Panc1 (cell line): ENCODE results near the gene B4GALT2. TPM values are rescaled to one million over a fixed set of nuclear protein-coding genes. Genes with fewer than 3 reads are reported as not detected.

ENCODE experiments used
- ATAC-seq: fragments of 200-7000 bp; cut with Tn5 transposase; 2 replicates; pipeline ENCODE4 v1.9.1; 2020; ENCODE audit warnings: mild to moderate bottlenecking, moderate library complexity
- BruUV-seq: library from RNA; stranded (reverse); fragments of 400-500 nt; replicated peaks from 2 replicates; lab custom pipeline; 2021; lab: Mats Ljungman, UMichigan
- CTCF ChIA-PET: fragments of 300-600 bp; sonication (Branson Sonifier 250); formaldehyde crosslinking; loops from one replicate; lab custom pipeline; 2022; ENCODE audit warnings: antibody characterized with exemption; lab: Charles Lee
- POLR2A ChIA-PET: fragments of 300-600 bp; sonication (Branson Sonifier 250); formaldehyde crosslinking; loops from one replicate; lab custom pipeline; 2022; ENCODE audit warnings: antibody characterized with exemption; lab: Charles Lee
- DNase-seq: peaks from one replicate; pipeline ENCODE4 v3.0.0-alpha.2; 2010; ENCODE audit warnings: low read depth, low spot score
- H3K27ac ChIP-seq: 2 replicates; pipeline ENCODE4 v1.5.1; 2011; ENCODE audit warnings: mild to moderate bottlenecking, low read length, inconsistent platforms
- H3K27me3 ChIP-seq: fragments of 200-500 bp; sonication (Bioruptor generic); 2 replicates; pipeline ENCODE4 v1.6.0; 2014; ENCODE audit warnings: low read length, inconsistent platforms; ENCODE audit not compliant: control insufficient read depth, insufficient read depth
- H3K36me3 ChIP-seq: fragments of 200-500 bp; sonication (Bioruptor generic); 2 replicates; pipeline ENCODE4 v1.5.1; 2014; ENCODE audit warnings: inconsistent platforms, mild to moderate bottlenecking, low read length, moderate library complexity; ENCODE audit not compliant: control insufficient read depth, insufficient read depth
- H3K4me1 ChIP-seq: 2 replicates; pipeline ENCODE4 v1.5.1; 2011; ENCODE audit warnings: inconsistent platforms, mild to moderate bottlenecking, low read length, moderate library complexity; ENCODE audit not compliant: control insufficient read depth, insufficient read depth
- H3K4me3 ChIP-seq, 2 experiments: 2 replicates each; pipeline ENCODE4 v1.5.1; 2011 to 2012; ENCODE audit warnings: low read depth in 2 of 2, low read length in 2 of 2, mild to moderate bottlenecking in 2 of 2, inconsistent platforms in 1 of 2, moderate library complexity in 1 of 2
- H3K9me3 ChIP-seq: fragments of 200-500 bp; sonication (Bioruptor generic); 2 replicates; pipeline ENCODE4 v1.5.1; 2014; ENCODE audit warnings: low read depth, mild to moderate bottlenecking, inconsistent platforms, low read length, moderate library complexity; ENCODE audit not compliant: control insufficient read depth, insufficient read depth
- CTCF ChIP-seq: fragments of 450-650 bp; IDR thresholded peaks from 2 replicates; pipeline ENCODE4 v1.5.1; 2017; ENCODE audit warnings: mild to moderate bottlenecking
- POLR2AphosphoS5 ChIP-seq: IDR thresholded peaks from 2 replicates; pipeline ENCODE4 v1.6.1; 2012; ENCODE audit warnings: mild to moderate bottlenecking, low read depth, low read length, moderate library complexity
- REST ChIP-seq, 2 experiments: IDR thresholded peaks; 2 replicates each; pipeline ENCODE4 v1.6.1; 2011 to 2012; ENCODE audit warnings: low read depth in 2 of 2, control low read depth in 1 of 2, low read length in 1 of 2, mild to moderate bottlenecking in 1 of 2, moderate library complexity in 1 of 2; ENCODE audit not compliant: insufficient read depth in 1 of 2
- SIN3A ChIP-seq: IDR thresholded peaks from 2 replicates; pipeline ENCODE4 v1.6.1; 2012; ENCODE audit warnings: low read depth, mild to moderate bottlenecking, low read length, moderate library complexity, borderline replicate concordance; ENCODE audit not compliant: insufficient read depth
- TCF7L2 ChIP-seq: IDR thresholded peaks from 2 replicates; pipeline ENCODE4 v1.6.1; 2011; ENCODE audit warnings: mild to moderate bottlenecking, low read depth, low read length, inconsistent platforms
- in situ Hi-C: cut with HindIII; loops from 2 replicates; pipeline ENCODE4 v1.10.0; 2016; ENCODE audit warnings: low sequenced_read_pairs, low pct_unique_long_range_greater_than_20kb
- intact Hi-C: fragments of 100-400 bp; cut with micrococcal nuclease; formaldehyde crosslinking; loops from one replicate; pipeline ENCODE4 v1.10.0; 2022; ENCODE audit not compliant: unreplicated experiment
- total RNA-seq: library from RNA; stranded (reverse); gene quantifications from one replicate; pipeline ENCODE4 v1.2.1, GENCODE V29; 2021; ENCODE audit not compliant: unreplicated experiment

Gene B4GALT2
- total RNA-seq, 1 experiment from 2014 or later: 90.1 TPM

DNA sequence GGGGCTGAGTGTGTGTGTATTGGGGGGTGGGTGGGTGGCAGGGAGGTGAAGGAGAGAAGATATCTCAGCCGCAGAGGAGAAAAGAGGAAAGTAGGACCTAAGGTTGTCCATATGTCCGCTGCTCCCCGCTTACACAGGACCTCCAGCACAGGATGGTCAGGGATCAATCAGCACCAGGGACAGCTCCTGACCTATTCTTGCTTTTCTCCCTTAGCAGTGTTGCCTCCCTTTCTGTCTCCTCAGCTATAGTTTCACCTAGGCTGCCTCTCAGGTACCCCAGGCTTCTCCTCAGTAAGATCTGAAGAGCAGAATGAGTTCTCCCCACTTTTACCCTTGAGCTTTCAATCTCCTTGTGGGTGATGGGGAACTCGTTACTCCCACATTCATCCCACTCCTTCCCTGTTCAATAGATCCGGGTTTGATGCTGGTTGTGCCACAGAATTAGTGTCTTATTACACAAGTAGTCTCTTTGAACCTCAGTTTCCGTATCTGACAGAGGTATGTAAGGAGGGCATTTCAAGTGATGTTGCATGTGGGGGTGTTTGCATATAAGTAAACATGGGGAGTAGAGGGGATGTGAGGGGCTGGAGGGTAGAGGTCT lies 10.6 kb upstream of the B4GALT2 start:
- no TSS peak for BruUV-seq
- no peak for ATAC-seq
- in situ Hi-C loops: no loop called here

GRCh38 chr1:43969416-43969745 lies 9.6 kb upstream of the B4GALT2 start:
- Histone ChIP-seq H3K36me3 (peaks cover 9% of the 10 kb centered on the region; the same call in 1 of the 2 replicates), H3K4me3 (peak overlapping the region; percentile 99 to 100), H3K27me3 (no peaks in the 10 kb centered on the region), H3K27ac (peak overlapping the region; percentile 48; the same call in 1 of the 2 replicates), H3K4me1 (peaks cover 18% of the 10 kb centered on the region), H3K9me3 (no peaks in the 10 kb centered on the region)
- ChIA-PET POLR2A (no interaction called here), CTCF (interaction anchor here (0.7 kb wide), 1 partner anchor 146 kb away, joined by 4 read pairs; no protein-coding TSS in a partner anchor)
- TF ChIP-seq CTCF (no peak), SIN3A (no peak), REST (IDR thresholded peaks at IDR 0.05; ENCODE audit: insufficient read depth in 1 of 2, low read depth in 2 of 2, low read length in 1 of 2) (no peak), POLR2AphosphoS5 (no peak), TCF7L2 (no peak)
- BruUV-seq: no TSS peak
- intact Hi-C loops: no loop called here
- ATAC-seq: peak; percentile 3; the same call in 1 of the 2 replicates
- in situ Hi-C loops: no loop called here
- DNase-seq: no peak

More for the DNA sequence above, 10.6 kb upstream of the B4GALT2 start:
- Histone ChIP-seq H3K27me3 (no peaks in the 10 kb centered on the region), H3K4me1 (peaks cover 11% of the 10 kb centered on the region), H3K4me3 (no peak overlapping the region), H3K36me3 (peaks cover 9% of the 10 kb centered on the region; the same call in 1 of the 2 replicates), H3K27ac (no peak overlapping the region), H3K9me3 (no peaks in the 10 kb centered on the region)
- CTCF ChIA-PET: no interaction called here
- intact Hi-C loops: no loop called here
- DNase-seq: no peak
- TF ChIP-seq POLR2AphosphoS5 (no peak), TCF7L2 (no peak), CTCF (no peak), REST (IDR thresholded peaks at IDR 0.05; ENCODE audit: insufficient read depth in 1 of 2, low read depth in 2 of 2, low read length in 1 of 2) (peak; percentile 95)
- POLR2A ChIA-PET: no interaction called here
